ENCODE data around the gene CEP126. TPM values are rescaled to one million over a fixed set of nuclear protein-coding genes. Genes with fewer than 3 reads are reported as not detected.

CEP126 gene
- total and polyA plus RNA-seq, 4 donors: 1.7 to 12.5 (median 7.5) TPM

DNA sequence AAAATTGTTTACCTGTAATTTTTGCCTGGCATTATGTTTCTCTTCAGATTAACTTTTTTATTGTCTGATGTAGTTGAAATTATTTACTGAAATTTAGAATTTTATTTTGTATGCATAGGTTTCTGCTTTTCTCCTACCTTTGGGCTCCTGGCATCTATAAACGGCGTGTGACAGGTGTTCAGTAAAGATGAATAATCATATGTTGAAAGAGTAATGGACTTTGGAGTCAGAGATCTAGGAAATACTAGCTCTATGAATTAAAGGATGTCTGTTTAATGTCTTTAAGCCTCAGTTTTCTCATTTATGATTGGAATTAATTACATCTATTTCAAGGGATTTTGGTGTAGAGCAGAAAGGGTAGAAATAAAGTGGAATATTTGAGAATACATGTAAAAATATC is 8.7 kb downstream of the CEP126 start:
- DNase-seq: no peak
- WGBS, 2 donors: 93 to 96% methylated on average over 2 of the region's 2 CpGs
- Histone ChIP-seq H3K4me3 (no peak overlapping the region), H3K27ac (ENCODE audit: low read depth in 1 of 2, low read length in 1 of 2) (no peak overlapping the region), H3K27me3 (ENCODE audit: control insufficient read depth in 3 of 3, insufficient read depth in 3 of 3, low read length in 2 of 3) (no peaks in the 10 kb centered on the region), H3K4me1 (ENCODE audit: control insufficient read depth in 5 of 5, insufficient read depth in 5 of 5, low read length in 5 of 5) (no peaks in the 10 kb centered on the region), H3K36me3 (ENCODE audit: control insufficient read depth in 4 of 4, insufficient read depth in 4 of 4, low read length in 4 of 4) (peaks cover 0 to 6% (median 0%) of the 10 kb centered on the region in 4 donors), H3K9ac (ENCODE audit: insufficient read depth in 1 of 2, low read length in 2 of 2) (no peak overlapping the region), H3K9me3 (ENCODE audit: control insufficient read depth in 4 of 4, insufficient read depth in 3 of 4, low read length in 3 of 4) (no peaks in the 10 kb centered on the region)
- TF ChIP-seq, protein P1, sequence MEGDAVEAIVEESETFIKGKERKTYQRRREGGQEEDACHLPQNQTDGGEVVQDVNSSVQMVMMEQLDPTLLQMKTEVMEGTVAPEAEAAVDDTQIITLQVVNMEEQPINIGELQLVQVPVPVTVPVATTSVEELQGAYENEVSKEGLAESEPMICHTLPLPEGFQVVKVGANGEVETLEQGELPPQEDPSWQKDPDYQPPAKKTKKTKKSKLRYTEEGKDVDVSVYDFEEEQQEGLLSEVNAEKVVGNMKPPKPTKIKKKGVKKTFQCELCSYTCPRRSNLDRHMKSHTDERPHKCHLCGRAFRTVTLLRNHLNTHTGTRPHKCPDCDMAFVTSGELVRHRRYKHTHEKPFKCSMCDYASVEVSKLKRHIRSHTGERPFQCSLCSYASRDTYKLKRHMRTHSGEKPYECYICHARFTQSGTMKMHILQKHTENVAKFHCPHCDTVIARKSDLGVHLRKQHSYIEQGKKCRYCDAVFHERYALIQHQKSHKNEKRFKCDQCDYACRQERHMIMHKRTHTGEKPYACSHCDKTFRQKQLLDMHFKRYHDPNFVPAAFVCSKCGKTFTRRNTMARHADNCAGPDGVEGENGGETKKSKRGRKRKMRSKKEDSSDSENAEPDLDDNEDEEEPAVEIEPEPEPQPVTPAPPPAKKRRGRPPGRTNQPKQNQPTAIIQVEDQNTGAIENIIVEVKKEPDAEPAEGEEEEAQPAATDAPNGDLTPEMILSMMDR (IDR thresholded peaks at IDR 0.05; ENCODE audit: control extremely low read depth, extremely low read depth): no peak
- ATAC-seq (ENCODE audit: insufficient read depth, low FRiP score): no peak

DNA sequence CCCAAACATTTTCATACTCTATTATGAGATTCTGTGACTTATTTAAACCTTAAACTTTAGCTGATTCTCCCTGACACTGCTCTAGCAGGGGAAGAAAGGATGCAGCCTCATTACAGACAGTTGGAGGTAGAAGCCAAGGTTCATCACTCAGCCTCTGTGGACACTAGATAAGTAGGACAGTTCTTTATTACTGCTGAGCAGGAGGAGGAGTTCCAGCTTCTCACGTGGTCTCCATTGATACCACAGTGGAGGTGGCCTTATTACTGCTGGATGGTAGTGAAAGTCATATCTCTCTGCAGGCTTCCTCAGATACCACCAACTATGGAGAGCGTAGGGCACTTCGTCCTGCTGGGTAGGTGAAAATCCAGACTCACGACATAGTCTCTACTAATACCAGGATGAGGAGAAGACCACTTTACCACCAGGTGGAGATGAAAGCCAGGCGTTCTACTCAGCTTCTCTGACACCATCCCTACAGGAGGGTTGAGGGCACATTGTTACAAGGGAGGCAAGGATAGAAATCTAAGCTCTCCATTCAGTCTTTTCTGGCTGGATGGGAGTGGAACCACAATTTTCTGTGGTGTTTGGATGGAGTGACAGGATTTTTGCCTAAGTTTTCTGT is 14.6 kb downstream of the CEP126 start:
- H3K9ac ChIP-seq (ENCODE audit: insufficient read depth in 1 of 2, low read length in 2 of 2): no peak overlapping the region
- TF ChIP-seq, protein P1 (IDR thresholded peaks at IDR 0.05; ENCODE audit: control extremely low read depth, extremely low read depth): no peak
- DNase-seq (no peak), ATAC-seq (ENCODE audit: insufficient read depth, low FRiP score) (no peak)
- WGBS, 2 donors: 83 to 91% methylated on average over 5 of the region's 5 CpGs
- H3K27me3 ChIP-seq (ENCODE audit: control insufficient read depth in 3 of 3, insufficient read depth in 3 of 3, low read length in 2 of 3): no peaks in the 10 kb centered on the region
- peaks cover 0 to 11% (median 2%) of the 10 kb centered on the region in 4 donors for H3K36me3 ChIP-seq (ENCODE audit: control insufficient read depth in 4 of 4, insufficient read depth in 4 of 4, low read length in 4 of 4)
- H3K4me1 ChIP-seq (ENCODE audit: control insufficient read depth in 5 of 5, insufficient read depth in 5 of 5, low read length in 5 of 5): peaks cover 0 to 3% (median 0%) of the 10 kb centered on the region in 5 donors
- H3K27ac ChIP-seq (ENCODE audit: low read depth in 1 of 2, low read length in 1 of 2): no peak overlapping the region
- H3K9me3 ChIP-seq (ENCODE audit: control insufficient read depth in 4 of 4, insufficient read depth in 3 of 4, low read length in 3 of 4): peaks cover 0 to 4% (median 0%) of the 10 kb centered on the region in 4 donors
- no peak overlapping the region for H3K4me3 ChIP-seq

DNA sequence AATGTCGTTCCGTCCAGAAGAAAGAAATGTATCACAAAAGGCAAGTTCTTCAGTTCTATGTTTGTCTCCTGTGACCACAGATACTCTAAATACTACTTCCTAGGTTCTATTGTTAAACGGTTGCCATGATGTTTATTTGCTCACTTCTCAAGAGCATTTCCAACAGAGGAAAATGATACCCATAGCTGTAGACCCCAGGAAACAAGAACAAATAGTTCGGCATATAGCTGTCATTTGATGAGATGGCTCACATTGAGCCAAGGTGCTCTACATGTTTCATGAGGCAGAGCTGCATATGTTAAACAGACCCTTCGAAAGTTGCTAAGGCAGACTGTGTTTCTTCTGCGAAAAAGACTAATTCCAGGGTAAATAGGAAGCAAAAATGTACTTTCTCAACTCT is 16.9 kb downstream of the CEP126 start:
- Histone ChIP-seq H3K27me3 (ENCODE audit: control insufficient read depth in 3 of 3, insufficient read depth in 3 of 3, low read length in 2 of 3) (no peaks in the 10 kb centered on the region), H3K4me3 (no peak overlapping the region), H3K9ac (ENCODE audit: insufficient read depth in 1 of 2, low read length in 2 of 2) (no peak overlapping the region), H3K9me3 (ENCODE audit: control insufficient read depth in 4 of 4, insufficient read depth in 3 of 4, low read length in 3 of 4) (peaks cover 0 to 4% (median 0%) of the 10 kb centered on the region in 4 donors), H3K4me1 (ENCODE audit: control insufficient read depth in 5 of 5, insufficient read depth in 5 of 5, low read length in 5 of 5) (peaks cover 0 to 3% (median 0%) of the 10 kb centered on the region in 5 donors), H3K36me3 (ENCODE audit: control insufficient read depth in 4 of 4, insufficient read depth in 4 of 4, low read length in 4 of 4) (peaks cover 0 to 5% (median 2%) of the 10 kb centered on the region in 4 donors), H3K27ac (ENCODE audit: low read depth in 1 of 2, low read length in 1 of 2) (no peak overlapping the region)
- ATAC-seq (ENCODE audit: insufficient read depth, low FRiP score): no peak
- no peak for DNase-seq
- TF ChIP-seq, protein P1 (IDR thresholded peaks at IDR 0.05; ENCODE audit: control extremely low read depth, extremely low read depth): no peak
- WGBS, 2 donors: 82 to 83% methylated on average over 6 of the region's 6 CpGs

Measured in lung (tissue), 12 donors.